ENCODE results near the gene TEKTIP1.

- TF ChIP-seq, protein P1, sequence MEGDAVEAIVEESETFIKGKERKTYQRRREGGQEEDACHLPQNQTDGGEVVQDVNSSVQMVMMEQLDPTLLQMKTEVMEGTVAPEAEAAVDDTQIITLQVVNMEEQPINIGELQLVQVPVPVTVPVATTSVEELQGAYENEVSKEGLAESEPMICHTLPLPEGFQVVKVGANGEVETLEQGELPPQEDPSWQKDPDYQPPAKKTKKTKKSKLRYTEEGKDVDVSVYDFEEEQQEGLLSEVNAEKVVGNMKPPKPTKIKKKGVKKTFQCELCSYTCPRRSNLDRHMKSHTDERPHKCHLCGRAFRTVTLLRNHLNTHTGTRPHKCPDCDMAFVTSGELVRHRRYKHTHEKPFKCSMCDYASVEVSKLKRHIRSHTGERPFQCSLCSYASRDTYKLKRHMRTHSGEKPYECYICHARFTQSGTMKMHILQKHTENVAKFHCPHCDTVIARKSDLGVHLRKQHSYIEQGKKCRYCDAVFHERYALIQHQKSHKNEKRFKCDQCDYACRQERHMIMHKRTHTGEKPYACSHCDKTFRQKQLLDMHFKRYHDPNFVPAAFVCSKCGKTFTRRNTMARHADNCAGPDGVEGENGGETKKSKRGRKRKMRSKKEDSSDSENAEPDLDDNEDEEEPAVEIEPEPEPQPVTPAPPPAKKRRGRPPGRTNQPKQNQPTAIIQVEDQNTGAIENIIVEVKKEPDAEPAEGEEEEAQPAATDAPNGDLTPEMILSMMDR (IDR thresholded peaks at IDR 0.05; ENCODE audit: borderline replicate concordance, extremely low read depth, low read length, poor library complexity, severe bottlenecking): no peak
- TF ChIP-seq EZH2 (IDR thresholded peaks at IDR 0.05; ENCODE audit: borderline replicate concordance, low read depth, low read length, severe bottlenecking): no peak
These were observed 24.9 kb downstream of the TEKTIP1 start for GRCh38 chr19:3563709-3564524.
